Testis (tissue), 3 donors: ENCODE results near the gene FBXL13. TPM values are rescaled to one million over a fixed set of nuclear protein-coding genes. Genes with fewer than 3 reads are reported as not detected.

Experiments
- DNase-seq: peaks from one replicate; pipeline ENCODE4 v3.0.0-alpha.2; 2019
- H3K27ac ChIP-seq, 2 donors: fragments of 200-600 bp; sonication (generic); one replicate each; pipeline ENCODE4 v1.5.1; 2019
- H3K27me3 ChIP-seq: fragments of 200-600 bp; sonication (generic); one replicate; pipeline ENCODE4 v1.5.1; 2019
- H3K36me3 ChIP-seq: fragments of 200-600 bp; sonication (generic); one replicate; pipeline ENCODE4 v1.5.1; 2017; ENCODE audit warnings: low read depth; ENCODE audit errors: missing control alignments
- H3K4me1 ChIP-seq: fragments of 200-600 bp; sonication (generic); one replicate; pipeline ENCODE4 v1.5.1; 2019
- H3K4me3 ChIP-seq, 2 donors: fragments of 200-600 bp; sonication (generic); one replicate each; pipeline ENCODE4 v1.5.1; 2017 to 2019
- H3K9me3 ChIP-seq: fragments of 200-600 bp; sonication (generic); one replicate; pipeline ENCODE4 v1.5.1; 2017
- CTCF ChIP-seq, 3 experiments: fragments of 450-650 bp in 2 of 3; fragments of 200-600 bp in 1 of 3; sonication (generic) in 1 of 3; IDR thresholded peaks; one replicate each; pipeline ENCODE4 v1.5.1; 2016 to 2019; ENCODE audit warnings: antibody characterized with exemption in 3 of 3, mild to moderate bottlenecking in 2 of 3, moderate library complexity in 1 of 3
- POLR2A ChIP-seq: fragments of 450-650 bp; IDR thresholded peaks from one replicate; pipeline ENCODE4 v1.6.1; 2017; ENCODE audit warnings: antibody characterized with exemption, mild to moderate bottlenecking, moderate library complexity
- WGBS, 2 donors: methylation state at CpG; one replicate each; pipeline ENCODE4 v1.1.5; 2018; 5-methylcytosine and 5-hydroxymethylcytosine counted together
- intact Hi-C: fragments of 100-400 bp; cut with DNase I; formaldehyde crosslinking; loops from one replicate; pipeline ENCODE4 v1.15.1; 2023; ENCODE audit warnings: low total_unique reads
- polyA plus RNA-seq: library from polyadenylated mRNA; stranded (reverse); fragments of 350-450 nt; fragmentation: Illumina TruSeq; extraction: RNeasy Lipid Tissue Mini Kit (QIAGEN cat#74804); gene quantifications from one replicate; pipeline ENCODE4 v1.2.3, GENCODE V29; 2014; ENCODE audit warnings: low read depth, low replicate concordance; ENCODE audit not compliant: insufficient read depth
- total RNA-seq, 2 donors: library from RNA; depleted of rRNA; stranded (reverse); fragments of >200 nt; gene quantifications; one replicate each; pipeline ENCODE4 v1.2.3, GENCODE V29; 2016

The FBXL13 gene
- total and polyA plus RNA-seq, 3 donors from 2014 or later: 21.1 to 38.8 (median 28.6) TPM

- TF ChIP-seq POLR2A (no peak), CTCF (IDR thresholded peaks at IDR 0.05) (no peak)
- WGBS, 2 donors: 45 to 47% methylated on average over 6 of the region's 6 CpGs
- no peak for DNase-seq
- no peak overlapping the region for H3K4me3 ChIP-seq
- no peaks in the 10 kb centered on the region for H3K9me3 ChIP-seq
- H3K4me1 ChIP-seq: peaks cover 16% of the 10 kb centered on the region
- no peaks in the 10 kb centered on the region for H3K27me3 ChIP-seq
- peak overlapping the region; percentile 67 to 85 for H3K27ac ChIP-seq
- no peaks in the 10 kb centered on the region for H3K36me3 ChIP-seq
- intact Hi-C loops: no loop called here
These were observed 85.7 kb downstream of the FBXL13 start for GRCh38 chr7:102988631-102989560.

- no peak for DNase-seq
- peaks cover 16% of the 10 kb centered on the region for H3K4me1 ChIP-seq
- intact Hi-C loops: no loop called here
- H3K27ac ChIP-seq: peak overlapping the region in 1 of 2 donors; percentile 85
- no peak overlapping the region for H3K4me3 ChIP-seq
- H3K27me3 ChIP-seq: no peaks in the 10 kb centered on the region
- no peak for TF ChIP-seq POLR2A
- no peak for TF ChIP-seq CTCF (IDR thresholded peaks at IDR 0.05)
- no peaks in the 10 kb centered on the region for H3K9me3 ChIP-seq
- 53 to 59% methylated on average over 2 of the region's 2 CpGs for WGBS, 2 donors
- H3K36me3 ChIP-seq: no peaks in the 10 kb centered on the region
These were observed 86.5 kb downstream of the FBXL13 start for GRCh38 chr7:102988088-102988487.

DNA sequence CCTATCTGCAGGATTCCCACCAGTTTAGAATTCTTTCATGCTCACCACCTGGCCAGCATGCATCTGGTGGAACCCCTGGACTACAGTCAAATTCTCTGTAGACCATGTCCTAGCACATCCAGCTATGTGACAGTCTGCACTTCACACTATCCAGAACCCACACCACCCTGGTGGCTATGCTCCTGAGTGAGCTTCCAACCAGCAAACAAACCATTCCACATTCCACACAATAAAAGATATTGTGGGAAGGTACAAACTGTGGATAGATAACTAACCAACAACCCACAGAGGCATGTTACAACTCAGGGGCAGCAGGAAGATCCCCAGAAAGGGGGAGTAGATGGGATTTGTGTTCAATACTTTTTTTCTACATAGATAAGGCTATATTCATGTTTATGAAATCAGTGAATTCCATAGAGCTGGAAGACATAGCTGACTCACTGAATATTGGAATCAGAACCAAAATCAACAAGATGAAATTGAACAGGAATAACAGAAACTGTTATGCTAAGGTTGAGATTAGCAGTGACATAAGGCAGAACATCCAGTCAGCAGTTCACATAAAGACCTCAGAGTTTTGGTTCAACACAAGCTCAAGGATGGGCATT lies 89.3 kb downstream of the FBXL13 start:
- H3K27me3 ChIP-seq: no peaks in the 10 kb centered on the region
- H3K4me1 ChIP-seq: peaks cover 16% of the 10 kb centered on the region
- H3K9me3 ChIP-seq: no peaks in the 10 kb centered on the region
- no peak for DNase-seq
- TF ChIP-seq CTCF (IDR thresholded peaks at IDR 0.05) (no peak), POLR2A (no peak)
- H3K36me3 ChIP-seq: no peaks in the 10 kb centered on the region
- intact Hi-C loops: no loop called here
- H3K27ac ChIP-seq: no peak overlapping the region
- no peak overlapping the region for H3K4me3 ChIP-seq

- WGBS, 2 donors: 65 to 71% methylated on average over 7 of the region's 7 CpGs
- peaks cover 5% of the 10 kb centered on the region for H3K4me1 ChIP-seq
- no peak for DNase-seq
These were observed 91.0 kb downstream of the FBXL13 start for GRCh38 chr7:102983602-102984001.

More at GRCh38 chr7:102983602-102984001, 91.0 kb downstream of the FBXL13 start:
- H3K4me3 ChIP-seq: no peak overlapping the region
- no peaks in the 10 kb centered on the region for H3K36me3 ChIP-seq
- H3K27me3 ChIP-seq: no peaks in the 10 kb centered on the region
- TF ChIP-seq POLR2A (no peak), CTCF (IDR thresholded peaks at IDR 0.05) (no peak)
- no peak overlapping the region for H3K27ac ChIP-seq
- intact Hi-C loops: no loop called here
- H3K9me3 ChIP-seq: no peaks in the 10 kb centered on the region
